Measurements from ENCODE around the gene EXOC6B.

The EXOC6B gene

DNA sequence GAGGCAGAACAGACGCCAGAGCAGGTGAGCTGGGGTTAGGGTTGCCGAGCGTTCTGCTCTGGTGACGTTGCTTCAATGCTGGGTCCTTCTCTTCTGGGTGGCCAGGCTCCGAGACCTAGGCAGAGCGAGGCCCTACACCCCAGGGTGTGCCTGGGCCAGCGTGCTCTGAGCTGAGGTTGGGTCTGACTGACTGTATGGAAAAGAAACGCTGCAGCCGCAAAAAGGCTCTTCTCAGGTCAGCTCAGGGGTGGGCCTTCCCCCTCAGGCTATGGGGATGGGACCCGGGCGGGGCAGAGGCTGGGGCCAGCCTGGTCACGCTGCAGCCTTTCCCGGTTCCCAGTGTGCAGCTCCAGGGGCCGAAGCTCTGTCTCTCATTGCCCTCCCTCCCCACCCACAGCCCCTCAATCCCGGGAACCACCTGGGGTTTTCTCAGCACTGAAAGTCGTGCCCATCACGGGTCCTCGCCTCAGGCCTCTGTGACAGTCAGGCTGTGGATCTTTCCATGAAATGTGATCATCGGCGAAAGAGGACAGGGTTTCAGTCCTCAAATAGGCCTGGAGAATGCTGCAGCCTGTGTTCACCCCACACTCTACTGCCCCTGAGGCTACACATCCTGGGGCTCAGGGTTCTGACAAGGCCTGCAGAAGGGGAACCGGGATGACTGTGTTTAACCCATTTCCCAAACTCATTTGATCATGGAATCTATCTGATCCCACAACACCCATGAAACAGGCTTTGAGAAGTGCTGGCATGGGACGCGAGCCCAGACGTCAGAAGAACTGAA lies 697.6 kb downstream of the EXOC6B start:
- no peak for DNase-seq

DNA sequence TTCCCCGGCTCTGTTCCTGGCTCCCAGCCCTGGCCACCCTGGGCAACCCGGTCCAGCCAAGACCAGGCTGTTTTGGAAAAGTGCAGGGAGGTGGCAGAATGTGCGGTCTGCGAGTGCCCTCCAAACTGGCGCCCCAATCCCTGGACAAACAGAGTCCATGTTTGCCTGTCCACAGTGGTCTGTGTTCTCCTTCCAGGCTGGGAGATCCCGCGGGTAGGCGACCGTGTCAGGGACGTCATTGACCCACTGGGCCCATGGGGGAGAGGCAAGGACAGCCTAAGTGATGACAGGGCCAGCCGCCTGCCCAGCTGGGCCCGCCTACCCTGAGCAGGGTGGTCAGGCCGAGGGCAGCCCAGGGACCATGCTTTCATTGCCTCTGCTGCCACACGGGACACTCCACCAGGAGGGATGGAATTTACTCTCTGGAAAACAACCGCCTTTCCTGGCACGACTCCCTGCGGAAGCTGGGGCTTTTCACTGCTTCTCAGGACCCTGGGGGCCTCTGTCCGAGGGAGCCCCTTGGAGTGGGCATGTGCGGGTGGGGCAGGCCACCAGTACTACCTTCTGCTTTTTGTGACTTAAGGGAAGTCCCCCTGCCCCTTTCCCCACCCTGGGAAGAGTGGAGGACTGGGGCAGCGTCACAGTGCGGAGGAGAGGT lies 698.3 kb downstream of the EXOC6B start:
- no peak for DNase-seq

DNA sequence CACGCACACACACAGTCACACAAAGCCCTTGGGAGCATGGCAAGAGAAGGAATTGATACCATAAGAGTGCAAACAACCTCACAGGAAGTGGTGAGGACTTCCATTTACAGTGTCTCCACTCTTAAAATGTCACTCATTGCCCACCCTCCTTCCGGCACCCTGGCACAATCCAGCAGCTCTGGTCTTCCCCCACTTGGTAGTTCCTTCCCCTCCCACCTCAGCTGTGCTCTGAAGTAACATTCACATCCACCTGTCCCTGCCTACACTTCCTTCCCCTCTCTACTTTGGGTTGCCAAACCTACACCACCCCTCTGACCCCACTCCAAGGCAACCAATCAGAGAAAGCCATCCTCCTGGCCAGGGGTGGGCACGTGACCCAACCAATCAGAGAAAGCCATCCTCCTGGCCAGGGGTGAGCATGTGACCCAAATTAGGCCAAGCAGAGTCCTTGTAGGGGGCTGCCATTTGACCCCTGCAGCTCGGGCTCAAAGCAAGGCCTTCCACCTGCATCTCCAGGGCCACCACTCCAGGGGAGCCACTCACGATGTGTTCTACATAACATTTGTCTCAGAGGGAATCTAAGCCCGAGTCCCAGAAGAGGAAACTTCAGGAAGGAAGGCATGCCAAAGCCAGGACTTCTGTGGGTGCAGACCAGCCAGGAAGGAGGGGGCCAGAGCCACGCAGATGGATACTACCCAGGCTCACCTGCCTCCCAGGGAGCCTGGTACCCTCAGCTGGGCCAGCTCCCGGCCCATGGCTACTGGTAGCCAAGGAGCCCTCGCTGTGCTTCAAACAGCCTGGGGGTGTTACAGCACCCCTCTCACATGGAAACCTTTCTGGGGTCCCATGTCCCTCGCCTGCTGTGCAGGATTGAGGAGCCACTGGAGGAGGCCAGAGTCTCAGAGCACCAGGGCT lies 699.4 kb downstream of the EXOC6B start:
- no peak for DNase-seq

Measured in NCI-H1436 (cell line).